HG03457 (cell line): ENCODE measurements around the gene LIPC.

Experiments used
- ATAC-seq: cut with Tn5 transposase; IDR thresholded peaks from one replicate; pipeline ENCODE4 v1.9.1; 2021; ENCODE audit warnings: moderate number of reproducible peaks; ENCODE audit not compliant: unreplicated experiment

The LIPC gene

DNA sequence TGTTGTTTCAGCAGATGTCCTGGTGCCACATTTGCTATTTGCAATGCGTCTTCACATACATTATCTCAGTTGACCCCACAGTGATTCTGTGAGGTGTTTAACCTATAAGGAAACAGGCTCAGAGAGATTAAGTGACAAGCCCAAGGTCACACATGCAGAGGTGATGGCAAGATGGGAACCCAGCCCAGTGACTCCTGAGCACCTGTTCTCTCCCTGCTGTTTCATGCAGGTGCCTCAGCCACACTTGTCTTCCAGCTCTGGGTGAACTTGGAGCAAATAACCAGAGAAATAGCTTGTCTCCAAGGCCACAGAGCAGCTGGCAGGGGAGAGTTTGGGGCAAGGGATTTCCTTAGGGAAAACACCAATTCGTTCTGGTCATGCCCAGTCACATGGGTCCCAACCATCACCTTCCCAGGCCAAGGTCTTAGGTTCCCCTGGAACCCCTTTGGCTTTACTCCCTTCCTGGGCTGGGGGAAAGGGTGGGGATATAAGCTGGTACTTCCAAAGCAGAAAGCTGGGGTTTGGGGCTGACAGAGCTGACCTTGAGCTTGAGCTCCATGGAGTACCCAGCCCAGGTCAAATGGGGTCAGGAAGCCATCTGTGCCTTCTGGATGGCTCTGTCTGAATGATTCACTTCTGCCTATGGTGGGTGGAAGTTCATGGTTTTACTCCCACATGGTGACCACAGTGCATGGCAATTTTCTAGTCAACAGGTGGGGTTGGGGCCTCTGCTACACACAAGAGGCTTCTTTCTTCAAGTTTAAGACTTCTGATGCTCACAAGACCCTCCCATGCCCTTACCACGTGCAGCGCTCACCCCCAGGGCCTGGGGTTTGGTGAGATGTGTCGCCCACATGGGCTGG, 22.4 kb downstream of the LIPC start:
- ATAC-seq: no peak

DNA sequence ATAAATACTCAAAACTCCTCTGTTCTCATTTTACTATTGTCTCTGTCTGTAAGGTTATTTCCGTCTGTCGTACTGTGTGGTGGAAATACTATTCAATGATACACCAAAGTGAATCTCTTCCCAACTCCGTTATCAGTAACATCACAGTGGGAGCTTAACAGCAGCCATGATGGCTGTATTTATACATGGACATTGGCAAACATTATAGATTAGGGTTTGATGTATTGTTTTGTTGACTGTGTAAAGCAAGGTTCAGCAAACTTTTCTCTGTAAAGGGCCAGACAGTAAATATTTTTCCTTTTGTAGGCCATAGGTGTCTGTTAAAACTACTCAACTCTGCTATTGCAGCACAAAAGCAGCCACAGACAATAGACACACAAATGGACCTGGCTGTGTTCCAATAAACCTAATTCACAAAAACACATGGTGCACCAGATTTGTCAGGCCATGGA, 23.2 kb downstream of the LIPC start:
- ATAC-seq: no peak

DNA sequence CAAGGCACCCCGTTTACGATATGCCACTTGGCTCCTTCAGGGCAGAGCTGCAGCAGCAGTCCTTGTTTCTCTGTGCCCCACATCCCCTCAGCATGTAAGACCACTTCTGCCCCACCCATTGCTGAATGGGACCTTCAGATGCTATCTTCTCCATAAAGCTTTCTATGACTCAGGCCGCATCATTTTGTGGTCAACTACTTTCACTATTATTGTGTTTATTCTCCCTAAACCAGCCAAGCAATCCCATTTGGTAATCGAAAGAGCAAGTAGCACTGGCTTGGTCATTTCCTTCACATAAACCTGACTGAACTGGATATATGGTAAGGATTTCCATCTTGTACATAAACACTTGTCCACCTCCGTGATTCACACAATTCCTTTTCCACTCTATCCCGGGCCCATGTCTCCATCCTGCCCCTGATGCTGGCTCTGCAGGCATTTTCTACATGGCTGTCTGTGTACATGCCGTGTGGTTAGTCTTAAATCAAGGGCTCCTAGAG, 25.7 kb downstream of the LIPC start:
- ATAC-seq: peak; percentile 68

DNA sequence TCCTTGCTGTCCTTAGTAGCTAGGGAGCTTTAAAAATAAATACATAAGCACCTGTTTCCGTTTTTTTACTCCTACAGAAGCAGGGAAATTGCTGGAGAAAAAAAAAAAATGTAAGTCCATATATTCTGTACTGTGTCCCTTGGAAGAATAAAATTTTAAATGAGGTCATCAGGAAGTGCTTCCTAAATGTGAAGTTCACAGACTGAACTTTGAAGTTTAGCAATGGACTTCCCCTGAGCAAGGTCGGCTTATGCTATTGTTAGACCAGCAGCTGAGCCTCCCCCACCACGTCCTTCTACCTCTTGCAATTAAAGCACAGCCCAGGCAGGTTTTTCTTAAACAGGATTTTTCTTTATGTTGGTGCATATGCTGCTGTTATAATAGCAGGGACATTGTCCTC, 26.3 kb downstream of the LIPC start:
- ATAC-seq: no peak

DNA sequence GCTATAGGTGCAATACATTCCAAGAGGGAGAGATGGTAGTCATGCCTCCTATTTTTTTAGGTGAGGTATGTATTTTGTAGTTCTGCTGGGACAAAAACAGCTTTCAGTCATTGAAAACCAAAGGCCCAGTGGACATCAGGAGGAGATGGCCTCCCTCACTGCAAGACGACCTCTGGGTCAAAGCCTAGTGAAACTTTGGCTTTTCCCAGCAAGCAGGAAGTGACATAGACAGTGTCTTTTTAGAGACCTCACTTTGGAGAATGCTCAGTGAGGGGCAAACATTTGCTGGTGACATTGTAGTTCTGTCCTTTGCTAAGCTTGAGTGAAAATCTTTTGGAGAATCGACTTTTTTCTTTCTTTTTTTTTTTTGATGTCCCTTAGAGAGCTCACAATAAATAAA, 27.3 kb downstream of the LIPC start:
- ATAC-seq: no peak

DNA sequence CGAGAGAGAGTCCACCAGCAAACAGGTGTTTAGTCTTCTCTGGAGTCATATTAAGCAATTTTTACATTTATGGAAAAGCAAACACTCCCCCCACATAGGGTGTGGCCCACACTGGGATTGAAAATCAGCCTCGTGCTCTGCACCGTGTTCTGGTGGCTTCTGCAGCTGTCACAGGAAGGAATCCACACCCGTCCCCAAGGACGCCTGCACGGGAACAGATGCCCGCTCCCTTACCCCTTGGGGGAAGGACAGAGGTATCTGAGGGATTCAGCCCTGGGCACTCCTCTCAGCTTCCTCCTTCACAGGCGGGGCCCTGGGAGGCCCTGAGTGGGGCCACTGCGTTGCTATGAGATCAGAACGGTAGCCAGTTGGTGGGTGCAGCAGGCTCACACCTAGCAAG, 27.8 kb downstream of the LIPC start:
- ATAC-seq: no peak

DNA sequence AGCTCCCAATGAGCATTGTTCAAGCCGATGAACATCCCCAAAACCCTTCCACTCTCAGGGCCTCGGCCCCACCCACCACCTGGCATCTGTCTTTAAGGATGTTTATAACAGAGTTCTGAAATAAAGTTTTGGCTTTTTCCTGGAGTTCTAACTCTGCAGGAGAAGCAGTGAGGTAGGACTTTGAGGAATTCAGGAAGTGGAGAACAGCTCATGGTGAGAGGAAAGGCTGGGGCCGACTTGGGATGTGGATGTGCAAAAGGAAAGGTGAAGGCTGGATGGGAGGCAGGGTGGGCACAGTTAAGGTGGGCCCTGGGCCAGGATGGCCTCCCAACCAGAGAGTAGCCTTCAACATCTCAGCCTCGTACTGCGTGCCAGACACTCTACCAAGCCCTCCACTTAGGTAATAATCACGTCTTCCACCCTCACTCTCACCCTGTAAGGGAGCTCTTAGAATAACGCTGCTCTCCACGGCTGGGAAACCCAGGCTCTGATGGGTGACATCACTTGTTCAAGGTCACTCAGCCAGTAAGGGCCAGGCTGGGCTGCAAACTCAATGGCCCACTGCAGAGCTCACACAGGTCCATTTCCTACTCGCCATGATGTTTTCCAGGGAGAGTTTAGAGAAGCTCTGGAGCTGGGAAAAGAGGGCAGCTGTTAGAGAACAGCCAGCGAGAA, 28.5 kb downstream of the LIPC start:
- no peak for ATAC-seq

DNA sequence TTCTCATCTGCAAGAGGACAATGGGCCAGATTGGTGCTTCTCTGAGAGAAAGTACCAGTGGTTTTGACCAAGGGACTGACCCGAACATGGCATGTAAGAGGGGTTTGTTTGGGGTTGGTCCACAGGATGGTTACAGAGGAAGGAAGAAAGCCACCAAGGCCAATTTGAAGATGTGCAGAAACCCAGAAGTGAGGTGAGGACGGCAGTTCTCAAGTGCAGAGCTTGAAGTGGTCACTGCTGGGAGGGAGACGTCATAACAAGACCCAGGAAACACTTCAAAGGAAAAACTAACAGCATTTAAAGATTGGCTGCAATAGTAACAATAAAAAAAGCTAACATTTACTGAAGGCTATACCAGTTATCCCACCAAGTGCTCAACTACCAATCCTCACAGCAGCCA, 29.1 kb downstream of the LIPC start:
- ATAC-seq: no peak

DNA sequence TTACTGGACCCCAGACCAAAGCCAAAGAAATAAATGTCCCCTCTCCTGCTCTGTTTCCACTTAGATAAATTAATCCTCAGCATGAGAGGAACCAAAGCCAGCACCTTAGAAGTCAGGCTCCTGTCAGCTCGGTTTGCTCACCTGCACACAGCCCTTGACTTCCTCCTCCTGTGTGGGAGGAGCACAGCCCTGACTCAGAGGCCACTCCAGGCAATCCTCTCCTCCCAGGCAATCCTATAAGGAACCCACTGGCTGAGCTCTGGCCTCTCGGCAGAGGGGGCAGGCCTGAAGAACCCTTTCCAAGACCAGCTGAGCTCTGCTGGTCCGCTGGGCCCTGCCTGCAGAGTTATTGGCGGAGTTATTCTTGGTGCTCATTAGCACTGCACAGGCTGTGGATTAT, 30.8 kb downstream of the LIPC start:
- no peak for ATAC-seq

DNA sequence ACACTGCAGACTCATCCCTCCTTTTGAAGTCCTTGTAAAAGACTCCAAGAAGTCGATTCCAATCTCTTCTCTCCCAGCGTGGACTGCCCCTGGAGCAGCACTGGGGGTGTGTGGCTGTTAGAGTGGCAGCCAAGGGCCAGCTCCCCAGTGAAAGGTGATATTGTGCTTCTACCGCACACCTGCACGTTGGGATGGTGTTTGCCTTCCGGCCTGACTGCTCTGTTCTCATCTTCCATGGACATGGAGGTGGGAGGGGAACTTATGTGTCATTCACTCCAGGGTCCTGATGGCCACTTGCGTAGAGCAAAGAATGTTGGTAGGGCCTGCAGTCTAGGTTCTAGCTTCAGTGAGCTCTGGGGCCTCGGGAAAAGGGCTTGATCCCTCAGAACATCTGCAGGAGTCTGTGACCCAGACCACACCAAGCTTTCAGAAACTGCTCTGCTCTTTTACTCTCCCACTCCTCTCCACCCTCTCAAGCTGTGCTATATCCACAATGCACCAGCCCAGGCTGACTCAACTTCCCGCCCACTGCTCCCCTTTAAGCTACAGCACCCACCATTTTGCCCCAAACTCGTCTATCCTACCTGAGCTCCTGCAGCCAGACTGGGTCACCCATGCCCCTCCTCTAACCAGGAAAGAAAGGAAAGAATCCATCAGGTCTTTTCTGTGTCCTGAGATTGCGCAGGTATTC, 31.3 kb downstream of the LIPC start:
- no peak for ATAC-seq

DNA sequence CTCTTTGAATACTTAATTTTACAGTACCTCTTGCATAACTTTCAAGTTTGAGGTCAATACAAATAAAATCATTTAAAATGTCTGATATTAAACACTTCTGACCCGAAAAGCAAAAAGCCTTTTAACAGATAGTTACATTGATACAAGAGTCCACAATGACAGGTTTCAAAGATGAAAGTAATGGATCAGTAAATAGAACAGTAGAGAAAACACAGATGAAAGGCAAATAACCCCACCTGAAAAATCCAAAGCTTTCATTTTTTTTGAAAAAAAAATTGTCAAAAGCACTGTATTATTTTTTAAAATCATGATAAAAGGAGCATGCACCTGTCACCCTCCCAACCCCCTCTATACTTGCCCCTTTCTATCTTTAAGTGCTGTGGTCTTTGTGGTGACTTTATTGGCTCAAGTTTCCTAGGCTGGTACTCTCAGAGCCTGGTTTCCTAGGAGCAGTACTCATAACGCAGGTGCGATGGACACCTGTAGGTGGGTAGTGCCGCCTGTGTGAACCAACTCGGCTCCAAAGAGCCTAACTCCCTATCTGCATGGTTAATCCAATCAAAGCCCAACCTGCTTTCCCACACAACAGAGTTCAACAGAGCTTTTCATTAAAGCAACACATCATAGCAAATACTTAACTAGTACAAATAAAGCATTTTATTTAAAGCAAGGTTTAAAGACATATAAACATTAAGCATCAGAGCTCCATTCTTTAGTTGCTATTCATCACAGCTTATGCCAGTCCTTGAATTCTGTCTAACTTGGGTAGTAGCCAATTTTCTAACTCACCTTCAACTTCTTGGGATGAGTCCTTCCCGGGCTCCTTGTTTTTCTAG, 32.2 kb downstream of the LIPC start:
- no peak for ATAC-seq

DNA sequence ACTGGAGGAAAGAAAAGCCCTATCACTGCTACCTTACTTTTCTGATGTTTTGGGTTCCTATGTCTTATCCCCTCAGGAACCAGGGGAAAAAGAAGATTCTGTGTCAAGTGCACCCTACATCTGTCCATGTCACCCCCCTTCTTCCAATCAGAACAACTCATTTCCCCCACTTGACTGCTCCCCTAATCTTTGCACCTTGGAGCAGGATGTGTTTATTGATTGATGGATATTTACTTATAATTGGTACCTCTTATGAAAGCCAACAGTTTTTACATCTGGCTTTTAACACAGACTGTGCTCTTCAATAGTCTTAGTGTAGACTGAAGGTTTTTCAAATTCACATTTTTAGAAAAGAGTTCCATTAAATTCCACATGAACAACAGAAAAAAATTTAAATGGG, 33.3 kb downstream of the LIPC start:
- ATAC-seq: no peak

DNA sequence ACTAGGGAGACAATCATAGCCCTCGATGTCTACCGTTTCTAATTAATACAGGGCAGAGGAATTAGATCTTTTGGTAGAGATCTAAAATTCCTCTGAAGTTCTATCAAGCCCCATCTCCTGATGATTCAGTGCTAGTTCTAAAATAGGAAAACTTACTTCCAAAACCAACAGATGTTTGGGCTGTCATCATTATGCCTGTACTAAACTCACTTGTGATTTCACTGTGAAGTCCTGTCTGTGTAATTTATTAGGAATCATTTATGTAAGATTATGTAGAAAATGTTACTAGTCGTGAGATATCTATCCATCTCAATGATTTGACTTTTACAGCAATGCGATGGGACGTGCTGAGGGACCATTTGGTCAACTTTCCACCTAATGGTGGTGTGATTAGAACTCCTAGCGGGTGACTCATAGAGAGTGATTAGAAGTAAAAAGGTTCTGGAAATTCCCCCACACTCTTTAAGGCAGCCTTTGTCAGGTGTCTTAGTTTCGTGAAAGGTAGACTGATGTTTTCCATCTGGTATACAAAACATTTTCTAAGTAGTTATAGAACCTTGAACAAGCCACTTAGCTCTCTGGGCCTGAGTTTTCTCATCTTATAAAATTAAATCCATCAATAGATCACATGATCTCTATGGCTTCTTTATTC, 34.2 kb downstream of the LIPC start:
- ATAC-seq: no peak

DNA sequence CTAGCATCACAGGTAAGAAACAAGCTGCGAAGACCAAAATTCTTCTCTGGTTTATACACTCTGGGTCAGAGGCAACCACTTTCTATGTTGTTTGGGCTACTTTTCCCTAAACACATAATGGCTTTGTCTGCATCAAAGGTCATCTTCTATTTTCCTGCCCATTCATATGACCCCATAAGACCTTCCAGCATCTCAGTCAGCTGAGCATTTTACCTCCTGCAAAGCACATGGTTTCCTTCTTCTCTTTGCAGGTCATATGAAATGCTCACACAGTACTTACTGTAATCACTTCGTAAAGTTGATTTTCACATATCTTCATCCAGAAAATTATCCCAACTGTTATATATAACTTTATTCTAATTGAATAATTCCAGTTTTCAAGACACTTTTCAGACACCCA, 34.8 kb downstream of the LIPC start:
- ATAC-seq: no peak

DNA sequence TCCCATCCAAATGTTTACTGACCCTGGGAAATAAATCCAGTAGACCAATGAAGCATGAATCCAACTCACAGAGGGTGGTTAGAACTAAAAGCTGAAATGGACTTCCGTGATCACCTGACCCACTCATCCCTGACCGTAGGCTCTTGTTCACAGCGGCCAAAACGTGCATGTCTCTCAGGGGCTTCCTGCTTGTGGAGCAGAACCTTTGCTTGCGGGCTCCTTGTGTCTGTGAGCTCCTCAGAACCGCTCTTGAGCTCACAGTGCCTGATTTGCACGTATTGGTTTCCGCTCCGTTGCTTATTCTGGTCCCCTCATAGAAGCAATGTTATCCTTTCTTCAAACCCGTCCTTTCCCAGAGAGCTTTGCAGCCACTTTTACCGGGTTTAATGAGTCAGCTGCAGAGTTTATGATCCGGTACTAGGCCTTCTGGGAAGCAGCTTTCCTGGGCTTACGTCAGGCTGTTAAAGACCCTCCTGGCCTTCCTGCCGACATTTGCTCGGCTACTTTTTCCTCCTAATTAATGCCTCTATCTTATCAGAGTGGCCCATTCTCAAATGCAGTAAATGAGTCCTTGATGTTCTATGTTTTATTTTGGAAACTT, 35.4 kb downstream of the LIPC start:
- ATAC-seq: no peak

DNA sequence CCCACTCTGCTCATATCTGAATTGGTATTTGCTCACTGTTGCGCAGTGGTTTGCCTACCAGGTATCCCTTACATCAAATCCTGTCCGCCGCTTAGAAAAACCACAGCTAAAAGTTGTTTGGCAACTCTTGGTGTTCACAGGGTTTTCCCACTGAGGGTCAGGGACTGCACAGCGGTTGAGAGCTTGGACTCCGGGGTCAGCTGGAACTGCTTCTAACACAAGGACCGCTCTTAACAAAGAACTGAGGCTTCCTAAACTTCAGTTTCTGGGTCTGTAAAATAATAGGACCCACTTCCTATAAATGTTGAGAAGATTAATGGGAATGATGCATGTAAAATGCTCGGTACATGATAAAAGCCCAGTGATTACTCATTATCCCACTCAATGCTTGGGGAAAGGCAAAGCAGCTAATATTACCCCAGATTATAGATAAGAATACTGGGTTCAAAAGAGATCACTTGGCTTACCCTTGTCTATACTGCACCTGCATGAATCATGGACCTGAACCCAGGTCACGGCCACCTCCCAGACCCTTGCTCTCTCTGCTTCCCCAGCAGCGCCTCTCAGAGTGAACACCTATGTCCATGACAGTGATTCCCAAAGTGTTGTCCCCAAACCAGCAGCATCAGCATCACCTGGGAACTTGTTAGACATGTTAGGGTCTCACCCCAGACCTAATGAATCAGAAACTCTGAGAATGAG, 36.1 kb downstream of the LIPC start:
- no peak for ATAC-seq

DNA sequence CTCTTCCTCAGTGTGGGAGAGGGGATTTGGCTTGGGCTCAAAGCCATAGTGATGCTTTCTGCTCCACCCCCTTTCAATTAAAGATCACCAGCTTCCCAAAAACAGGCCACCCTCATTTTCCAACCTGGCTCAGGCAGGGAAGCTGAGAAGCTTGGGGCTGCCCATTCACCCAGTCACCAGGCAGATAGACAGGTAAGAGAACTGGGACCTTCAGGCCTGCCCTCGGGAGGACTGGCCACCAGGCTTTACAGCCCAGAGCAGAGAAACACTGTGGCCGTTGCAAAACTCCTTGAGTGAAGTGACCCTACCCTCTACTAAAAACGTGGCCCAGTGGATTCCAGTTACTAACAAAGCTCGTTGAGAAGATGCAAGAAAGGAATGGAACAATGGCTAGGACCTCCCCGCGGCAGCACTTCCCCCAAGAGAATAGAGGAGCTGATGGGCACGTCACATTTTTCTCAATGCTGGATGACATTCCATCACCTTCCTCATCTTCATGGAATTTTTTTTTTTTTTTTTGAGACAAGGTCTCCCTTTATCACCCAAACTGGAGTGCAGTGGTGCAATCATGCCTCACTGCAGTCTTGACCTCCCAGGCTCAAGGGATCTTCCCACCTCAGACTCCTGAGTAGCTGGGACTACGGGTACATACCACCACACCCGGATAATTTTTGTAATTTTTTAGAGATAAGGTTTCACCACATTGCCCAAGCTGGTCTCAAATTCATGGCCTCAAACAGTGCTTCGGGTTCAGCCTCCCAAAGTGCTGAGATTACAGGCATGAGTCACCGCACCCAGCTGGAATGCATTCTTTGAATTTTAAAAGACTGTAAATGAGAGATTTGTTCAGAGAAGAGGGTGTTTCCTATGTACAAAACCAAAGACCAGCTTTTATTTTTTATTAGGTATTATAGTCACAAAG, 37.9 kb downstream of the LIPC start:
- ATAC-seq: no peak

DNA sequence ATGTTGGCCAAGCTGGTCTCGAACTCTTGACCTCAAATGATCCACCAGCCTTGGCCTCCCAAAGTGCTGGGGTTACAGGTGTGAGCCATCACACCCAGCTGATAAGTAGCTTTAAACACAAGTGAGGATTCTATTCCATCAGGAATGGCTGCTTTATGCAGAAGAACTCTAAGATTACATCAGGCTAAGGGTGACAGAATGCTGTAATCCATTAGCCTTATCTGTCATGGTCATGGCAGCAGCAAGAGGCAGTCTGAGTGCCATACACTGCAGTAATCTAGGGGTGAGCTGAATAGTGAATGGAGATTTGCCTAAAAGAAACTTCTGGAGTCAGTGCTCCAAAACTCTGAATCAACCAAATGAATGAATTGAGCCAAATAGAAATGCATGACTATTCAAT, 39.6 kb downstream of the LIPC start:
- ATAC-seq: no peak
